ENCODE results near the gene CNTN1.

CNTN1 gene

GRCh38 chr12:40854604-40855003 lies 162.4 kb downstream of the CNTN1 start:
- no peak overlapping the region for H4K91ac ChIP-seq (ENCODE audit: low read depth, low read length, poor library complexity)
- no peak overlapping the region for H2AK5ac ChIP-seq (ENCODE audit: low read depth, low read length)
- H3K27ac ChIP-seq (replicated peaks; ENCODE audit: low read length): no peak overlapping the region
- no peak overlapping the region for H3K23ac ChIP-seq (ENCODE audit: low read depth, low read length, poor library complexity)
- no peak overlapping the region for H2BK15ac ChIP-seq (ENCODE audit: low read length)
- H3K4me2 ChIP-seq (ENCODE audit: insufficient read depth, low read length, poor library complexity, severe bottlenecking): no peak overlapping the region
- no peaks in the 10 kb centered on the region for H3K36me3 ChIP-seq (replicated peaks in 1 of 2; ENCODE audit: control insufficient read depth in 2 of 2, insufficient read depth in 2 of 2, low read length in 2 of 2)
- no peak for DNase-seq (ENCODE audit: low spot score)
- no peak overlapping the region for H2BK12ac ChIP-seq (ENCODE audit: low read length)
- no peak overlapping the region for H2AFZ ChIP-seq (ENCODE audit: low read length)
- no peak overlapping the region for H2BK120ac ChIP-seq (ENCODE audit: low read depth, low read length)
- H3K14ac ChIP-seq (ENCODE audit: low read length): no peak overlapping the region
- H3K79me1 ChIP-seq (ENCODE audit: low read depth, low read length): no peaks in the 10 kb centered on the region
- no peak overlapping the region for H3K9ac ChIP-seq (ENCODE audit: low read depth, low read length, poor library complexity)
- H4K8ac ChIP-seq (ENCODE audit: low read depth, low read length): no peak overlapping the region
- no peaks in the 10 kb centered on the region for H3K9me3 ChIP-seq (replicated peaks in 1 of 2; ENCODE audit: control insufficient read depth in 2 of 2, insufficient read depth in 1 of 2, low read depth in 1 of 2, low read length in 2 of 2)
- H3K18ac ChIP-seq (ENCODE audit: low read length): no peak overlapping the region
- H3K4me1 ChIP-seq (ENCODE audit: control insufficient read depth in 2 of 2, insufficient read depth in 1 of 2, low read depth in 1 of 2, low read length in 2 of 2): peaks cover 0 to 2% of the 10 kb centered on the region in 2 donors
- WGBS, 2 donors (ENCODE audit: extremely low coverage in 2 of 2, insufficient read length in 2 of 2, insufficient replicate concordance in 1 of 2): no CpG with 5 or more reads among the region's 4 CpGs
- H2BK5ac ChIP-seq (ENCODE audit: low read length): no peak overlapping the region
- H3K4ac ChIP-seq (ENCODE audit: low read length): no peak overlapping the region
- H3K27me3 ChIP-seq (ENCODE audit: control insufficient read depth in 3 of 3, insufficient read depth in 3 of 3, low read depth in 1 of 3, low read length in 3 of 3): no peaks in the 10 kb centered on the region
- no peak overlapping the region for H3K4me3 ChIP-seq (ENCODE audit: low read length in 2 of 2)

- H2AK5ac ChIP-seq (ENCODE audit: low read depth, low read length): no peak overlapping the region
- whole genome bisulfite sequencing, 2 donors (ENCODE audit: extremely low coverage in 2 of 2, insufficient read length in 2 of 2, insufficient replicate concordance in 1 of 2): no CpG with 5 or more reads among the region's 1 CpG
- no peaks in the 10 kb centered on the region for H3K4me1 ChIP-seq (ENCODE audit: control insufficient read depth in 2 of 2, insufficient read depth in 1 of 2, low read depth in 1 of 2, low read length in 2 of 2)
- H3K18ac ChIP-seq (ENCODE audit: low read length): no peak overlapping the region
- no peak for DNase-seq (ENCODE audit: low spot score)
- H4K8ac ChIP-seq (ENCODE audit: low read depth, low read length): no peak overlapping the region
- no peak overlapping the region for H3K27ac ChIP-seq (replicated peaks; ENCODE audit: low read length)
- no peak overlapping the region for H3K14ac ChIP-seq (ENCODE audit: low read length)
- H2BK15ac ChIP-seq (ENCODE audit: low read length): no peak overlapping the region
- H4K91ac ChIP-seq (ENCODE audit: low read depth, low read length, poor library complexity): no peak overlapping the region
- no peak overlapping the region for H3K23ac ChIP-seq (ENCODE audit: low read depth, low read length, poor library complexity)
- no peak overlapping the region for H2BK120ac ChIP-seq (ENCODE audit: low read depth, low read length)
- H2BK5ac ChIP-seq (ENCODE audit: low read length): no peak overlapping the region
- H3K4me2 ChIP-seq (ENCODE audit: insufficient read depth, low read length, poor library complexity, severe bottlenecking): no peak overlapping the region
- H3K4ac ChIP-seq (ENCODE audit: low read length): no peak overlapping the region
- H3K4me3 ChIP-seq (ENCODE audit: low read length in 2 of 2): no peak overlapping the region
- H3K27me3 ChIP-seq (ENCODE audit: control insufficient read depth in 3 of 3, insufficient read depth in 3 of 3, low read depth in 1 of 3, low read length in 3 of 3): no peaks in the 10 kb centered on the region
- H3K79me1 ChIP-seq (ENCODE audit: low read depth, low read length): no peaks in the 10 kb centered on the region
- H3K9ac ChIP-seq (ENCODE audit: low read depth, low read length, poor library complexity): no peak overlapping the region
- no peak overlapping the region for H2BK12ac ChIP-seq (ENCODE audit: low read length)
- no peak overlapping the region for H2AFZ ChIP-seq (ENCODE audit: low read length)
- no peaks in the 10 kb centered on the region for H3K36me3 ChIP-seq (replicated peaks in 1 of 2; ENCODE audit: control insufficient read depth in 2 of 2, insufficient read depth in 2 of 2, low read length in 2 of 2)
- no peaks in the 10 kb centered on the region for H3K9me3 ChIP-seq (replicated peaks in 1 of 2; ENCODE audit: control insufficient read depth in 2 of 2, insufficient read depth in 1 of 2, low read depth in 1 of 2, low read length in 2 of 2)
These were observed 172.7 kb downstream of the CNTN1 start for GRCh38 chr12:40864891-40865290.

- Histone ChIP-seq H3K36me3 (replicated peaks in 1 of 2; ENCODE audit: control insufficient read depth in 2 of 2, insufficient read depth in 2 of 2, low read length in 2 of 2) (no peaks in the 10 kb centered on the region), H3K4me1 (ENCODE audit: control insufficient read depth in 2 of 2, insufficient read depth in 1 of 2, low read depth in 1 of 2, low read length in 2 of 2) (no peaks in the 10 kb centered on the region), H3K18ac (ENCODE audit: low read length) (no peak overlapping the region), H4K8ac (ENCODE audit: low read depth, low read length) (no peak overlapping the region), H3K14ac (ENCODE audit: low read length) (no peak overlapping the region), H2BK12ac (ENCODE audit: low read length) (no peak overlapping the region), H3K27ac (replicated peaks; ENCODE audit: low read length) (no peak overlapping the region), H4K91ac (ENCODE audit: low read depth, low read length, poor library complexity) (no peak overlapping the region), H2AFZ (ENCODE audit: low read length) (no peak overlapping the region), H2BK15ac (ENCODE audit: low read length) (no peak overlapping the region), H3K4ac (ENCODE audit: low read length) (no peak overlapping the region), H3K4me3 (ENCODE audit: low read length in 2 of 2) (no peak overlapping the region), H3K4me2 (ENCODE audit: insufficient read depth, low read length, poor library complexity, severe bottlenecking) (no peak overlapping the region), H2BK5ac (ENCODE audit: low read length) (no peak overlapping the region), H2BK120ac (ENCODE audit: low read depth, low read length) (no peak overlapping the region), H2AK5ac (ENCODE audit: low read depth, low read length) (no peak overlapping the region), H3K27me3 (ENCODE audit: control insufficient read depth in 3 of 3, insufficient read depth in 3 of 3, low read depth in 1 of 3, low read length in 3 of 3) (no peaks in the 10 kb centered on the region), H3K9ac (ENCODE audit: low read depth, low read length, poor library complexity) (no peak overlapping the region), H3K9me3 (replicated peaks in 1 of 2; ENCODE audit: control insufficient read depth in 2 of 2, insufficient read depth in 1 of 2, low read depth in 1 of 2, low read length in 2 of 2) (no peaks in the 10 kb centered on the region), H3K23ac (ENCODE audit: low read depth, low read length, poor library complexity) (no peak overlapping the region), H3K79me1 (ENCODE audit: low read depth, low read length) (no peaks in the 10 kb centered on the region)
- DNase-seq (ENCODE audit: low spot score): no peak
These were observed 178.7 kb downstream of the CNTN1 start for GRCh38 chr12:40870981-40871380.

DNA sequence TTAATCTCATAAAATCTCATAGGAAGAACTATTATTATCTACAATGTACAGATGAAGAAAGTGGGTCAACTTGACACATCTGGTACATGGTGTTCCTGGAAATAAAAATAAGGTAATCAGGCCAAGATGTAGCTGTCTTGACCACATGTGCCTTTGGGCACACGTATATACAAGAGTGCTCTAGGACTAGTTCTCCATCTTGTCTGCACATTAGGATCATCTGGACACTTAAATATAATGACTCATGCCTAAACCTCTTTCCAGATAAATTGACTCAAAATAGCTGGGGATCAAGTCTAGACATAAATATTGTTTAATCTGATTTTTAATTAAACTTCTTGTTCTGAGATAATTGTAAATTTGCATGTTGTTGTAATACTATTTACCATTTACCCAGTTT lies 182.6 kb downstream of the CNTN1 start:
- no peaks in the 10 kb centered on the region for H3K4me1 ChIP-seq (ENCODE audit: control insufficient read depth in 2 of 2, insufficient read depth in 1 of 2, low read depth in 1 of 2, low read length in 2 of 2)
- H3K36me3 ChIP-seq (replicated peaks in 1 of 2; ENCODE audit: control insufficient read depth in 2 of 2, insufficient read depth in 2 of 2, low read length in 2 of 2): no peaks in the 10 kb centered on the region
- no peak overlapping the region for H2BK5ac ChIP-seq (ENCODE audit: low read length)
- no peaks in the 10 kb centered on the region for H3K79me1 ChIP-seq (ENCODE audit: low read depth, low read length)
- no peak overlapping the region for H3K4me3 ChIP-seq (ENCODE audit: low read length in 2 of 2)
- H3K14ac ChIP-seq (ENCODE audit: low read length): no peak overlapping the region
- no peak overlapping the region for H2BK12ac ChIP-seq (ENCODE audit: low read length)
- no peak overlapping the region for H3K23ac ChIP-seq (ENCODE audit: low read depth, low read length, poor library complexity)
- H3K18ac ChIP-seq (ENCODE audit: low read length): no peak overlapping the region
- H3K27ac ChIP-seq (replicated peaks; ENCODE audit: low read length): no peak overlapping the region
- H3K9ac ChIP-seq (ENCODE audit: low read depth, low read length, poor library complexity): no peak overlapping the region
- H4K91ac ChIP-seq (ENCODE audit: low read depth, low read length, poor library complexity): no peak overlapping the region
- no peak overlapping the region for H3K4ac ChIP-seq (ENCODE audit: low read length)
- no peak overlapping the region for H2BK120ac ChIP-seq (ENCODE audit: low read depth, low read length)
- no peak overlapping the region for H2BK15ac ChIP-seq (ENCODE audit: low read length)
- no peaks in the 10 kb centered on the region for H3K27me3 ChIP-seq (ENCODE audit: control insufficient read depth in 3 of 3, insufficient read depth in 3 of 3, low read depth in 1 of 3, low read length in 3 of 3)
- H4K8ac ChIP-seq (ENCODE audit: low read depth, low read length): no peak overlapping the region
- H3K4me2 ChIP-seq (ENCODE audit: insufficient read depth, low read length, poor library complexity, severe bottlenecking): no peak overlapping the region
- WGBS, 2 donors (ENCODE audit: extremely low coverage in 2 of 2, insufficient read length in 2 of 2, insufficient replicate concordance in 1 of 2): no CpG with 5 or more reads among the region's 1 CpG
- H2AFZ ChIP-seq (ENCODE audit: low read length): no peak overlapping the region
- no peaks in the 10 kb centered on the region for H3K9me3 ChIP-seq (replicated peaks in 1 of 2; ENCODE audit: control insufficient read depth in 2 of 2, insufficient read depth in 1 of 2, low read depth in 1 of 2, low read length in 2 of 2)
- H2AK5ac ChIP-seq (ENCODE audit: low read depth, low read length): no peak overlapping the region
- no peak for DNase-seq (ENCODE audit: low spot score)

All from neuronal stem cell (in vitro differentiated cells).